Mammary epithelial cell (primary cell): Measurements from ENCODE around the gene SBF1.

ENCODE experiments used
- EZH2 ChIP-seq: IDR thresholded peaks from 2 replicates; pipeline ENCODE4 v1.6.1; 2012; ENCODE audit warnings: low read length, inconsistent platforms, borderline replicate concordance
- TF ChIP-seq, protein P1 (sequence below), 2 donors: IDR thresholded peaks in 1 of 2; conservative IDR thresholded peaks in 1 of 2; 2 replicates each; pipeline ENCODE4 v1.5.1; 2011 to 2012; ENCODE audit warnings: inconsistent platforms in 2 of 2, low read length in 2 of 2, mild to moderate bottlenecking in 2 of 2, control low read depth in 1 of 2, low read depth in 1 of 2; ENCODE audit not compliant: insufficient read depth in 1 of 2; ENCODE audit errors: extremely low read depth in 1 of 2

DNA sequence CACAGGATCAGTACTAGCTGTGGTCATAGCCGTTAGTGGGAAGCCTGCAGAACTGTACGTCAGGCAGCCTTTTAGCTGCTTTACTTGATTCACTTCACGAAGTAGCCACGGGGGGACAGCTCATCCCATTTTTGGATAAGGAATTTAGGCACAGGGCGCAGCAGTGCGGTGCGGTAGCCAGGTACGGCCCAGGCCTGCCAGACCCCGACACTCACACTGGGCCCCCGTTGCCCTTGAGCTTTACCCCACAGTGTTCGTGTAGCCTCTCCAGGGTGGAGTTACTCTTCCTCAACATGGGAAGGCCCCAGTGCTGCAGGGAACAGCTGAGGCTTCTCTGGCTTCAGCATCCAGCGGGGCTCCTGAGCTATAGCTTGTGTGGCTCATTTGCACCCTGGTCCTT is 59.4 kb downstream of the SBF1 start:
- TF ChIP-seq, protein P1, sequence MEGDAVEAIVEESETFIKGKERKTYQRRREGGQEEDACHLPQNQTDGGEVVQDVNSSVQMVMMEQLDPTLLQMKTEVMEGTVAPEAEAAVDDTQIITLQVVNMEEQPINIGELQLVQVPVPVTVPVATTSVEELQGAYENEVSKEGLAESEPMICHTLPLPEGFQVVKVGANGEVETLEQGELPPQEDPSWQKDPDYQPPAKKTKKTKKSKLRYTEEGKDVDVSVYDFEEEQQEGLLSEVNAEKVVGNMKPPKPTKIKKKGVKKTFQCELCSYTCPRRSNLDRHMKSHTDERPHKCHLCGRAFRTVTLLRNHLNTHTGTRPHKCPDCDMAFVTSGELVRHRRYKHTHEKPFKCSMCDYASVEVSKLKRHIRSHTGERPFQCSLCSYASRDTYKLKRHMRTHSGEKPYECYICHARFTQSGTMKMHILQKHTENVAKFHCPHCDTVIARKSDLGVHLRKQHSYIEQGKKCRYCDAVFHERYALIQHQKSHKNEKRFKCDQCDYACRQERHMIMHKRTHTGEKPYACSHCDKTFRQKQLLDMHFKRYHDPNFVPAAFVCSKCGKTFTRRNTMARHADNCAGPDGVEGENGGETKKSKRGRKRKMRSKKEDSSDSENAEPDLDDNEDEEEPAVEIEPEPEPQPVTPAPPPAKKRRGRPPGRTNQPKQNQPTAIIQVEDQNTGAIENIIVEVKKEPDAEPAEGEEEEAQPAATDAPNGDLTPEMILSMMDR (conservative IDR thresholded peaks at IDR 0.05 in 1 of 2, IDR thresholded peaks at IDR 0.05 in 1 of 2; ENCODE audit: extremely low read depth in 1 of 2, insufficient read depth in 1 of 2, low read depth in 1 of 2, low read length in 2 of 2), result no peak
- TF ChIP-seq EZH2, result no peak
